Measurements from ENCODE around the gene PREX1. TPM values are rescaled to one million over a fixed set of nuclear protein-coding genes. Genes with fewer than 3 reads are reported as not detected.
A peak's percentile ranks its signal among the peaks of the same experiment; 100 is the strongest.
"Not testable (repeated sequence)": the region's sequence is repeated elsewhere in the genome, so short reads cannot be mapped to it uniquely, and the experiment has no call there.

Gene PREX1
- total RNA-seq, 1 experiment from 2014 or later: 36.0 TPM

- no peaks in the 10 kb centered on the region for H3K36me3 ChIP-seq (replicated peaks; ENCODE audit: control insufficient read depth, insufficient read depth, low read length)
- DNase-seq: no peak
- no peaks in the 10 kb centered on the region for H3K27me3 ChIP-seq (ENCODE audit: control insufficient read depth, insufficient read depth, low read length)
- H3K4me3 ChIP-seq (ENCODE audit: insufficient read depth, low read depth, low read length): no peak overlapping the region
Measured at GRCh38 chr20:48777821-48778220, 50.0 kb downstream of the PREX1 start.

GRCh38 chr20:48777005-48777404 is 50.8 kb downstream of the PREX1 start:
- H3K27me3 ChIP-seq (ENCODE audit: control insufficient read depth, insufficient read depth, low read length): no peaks in the 10 kb centered on the region
- no peak overlapping the region for H3K4me3 ChIP-seq (ENCODE audit: insufficient read depth, low read depth, low read length)
- DNase-seq: no peak
- no peaks in the 10 kb centered on the region for H3K36me3 ChIP-seq (replicated peaks; ENCODE audit: control insufficient read depth, insufficient read depth, low read length)

GRCh38 chr20:48776306-48776705 is 51.5 kb downstream of the PREX1 start:
- Histone ChIP-seq H3K27me3 (ENCODE audit: control insufficient read depth, insufficient read depth, low read length) (no peaks in the 10 kb centered on the region), H3K4me3 (ENCODE audit: insufficient read depth, low read depth, low read length) (no peak overlapping the region)
- no peak for DNase-seq

GRCh38 chr20:48775545-48775944 is 52.3 kb downstream of the PREX1 start:
- H3K36me3 ChIP-seq (replicated peaks; ENCODE audit: control insufficient read depth, insufficient read depth, low read length); DNase-seq; H3K27me3 ChIP-seq (ENCODE audit: control insufficient read depth, insufficient read depth, low read length); H3K4me3 ChIP-seq (ENCODE audit: insufficient read depth, low read depth, low read length): not testable (repeated sequence)

More at GRCh38 chr20:48776306-48776705, 51.5 kb downstream of the PREX1 start:
- H3K36me3 ChIP-seq (replicated peaks; ENCODE audit: control insufficient read depth, insufficient read depth, low read length): no peaks in the 10 kb centered on the region

- DNase-seq: no peak
- Histone ChIP-seq H3K27me3 (ENCODE audit: control insufficient read depth, insufficient read depth, low read length) (no peaks in the 10 kb centered on the region), H3K36me3 (replicated peaks; ENCODE audit: control insufficient read depth, insufficient read depth, low read length) (no peaks in the 10 kb centered on the region), H3K4me3 (ENCODE audit: insufficient read depth, low read depth, low read length) (no peak overlapping the region)
Measured at GRCh38 chr20:48774696-48775095, 53.1 kb downstream of the PREX1 start.

GRCh38 chr20:48773837-48774418 is 53.9 kb downstream of the PREX1 start:
- H3K4me3 ChIP-seq (ENCODE audit: insufficient read depth, low read depth, low read length): no peak overlapping the region
- no peaks in the 10 kb centered on the region for H3K36me3 ChIP-seq (replicated peaks; ENCODE audit: control insufficient read depth, insufficient read depth, low read length)
- no peaks in the 10 kb centered on the region for H3K27me3 ChIP-seq (ENCODE audit: control insufficient read depth, insufficient read depth, low read length)
- no peak for DNase-seq

GRCh38 chr20:48772183-48772976 is 55.4 kb downstream of the PREX1 start:
- Histone ChIP-seq H3K4me3 (ENCODE audit: insufficient read depth, low read depth, low read length) (no peak overlapping the region), H3K27me3 (ENCODE audit: control insufficient read depth, insufficient read depth, low read length) (no peaks in the 10 kb centered on the region), H3K36me3 (replicated peaks; ENCODE audit: control insufficient read depth, insufficient read depth, low read length) (no peaks in the 10 kb centered on the region)
- DNase-seq: no peak

GRCh38 chr20:48771542-48771941 is 56.3 kb downstream of the PREX1 start:
- no peaks in the 10 kb centered on the region for H3K27me3 ChIP-seq (ENCODE audit: control insufficient read depth, insufficient read depth, low read length)
- H3K4me3 ChIP-seq (ENCODE audit: insufficient read depth, low read depth, low read length): no peak overlapping the region
- no peak for DNase-seq
- H3K36me3 ChIP-seq (replicated peaks; ENCODE audit: control insufficient read depth, insufficient read depth, low read length): no peaks in the 10 kb centered on the region

GRCh38 chr20:48770700-48771442 is 56.9 kb downstream of the PREX1 start:
- Histone ChIP-seq H3K4me3 (ENCODE audit: insufficient read depth, low read depth, low read length) (no peak overlapping the region), H3K27me3 (ENCODE audit: control insufficient read depth, insufficient read depth, low read length) (no peaks in the 10 kb centered on the region), H3K36me3 (replicated peaks; ENCODE audit: control insufficient read depth, insufficient read depth, low read length) (no peaks in the 10 kb centered on the region)
- DNase-seq: no peak

- Histone ChIP-seq H3K4me3 (ENCODE audit: insufficient read depth, low read depth, low read length) (no peak overlapping the region), H3K27me3 (ENCODE audit: control insufficient read depth, insufficient read depth, low read length) (no peaks in the 10 kb centered on the region), H3K36me3 (replicated peaks; ENCODE audit: control insufficient read depth, insufficient read depth, low read length) (no peaks in the 10 kb centered on the region)
- DNase-seq: peak; percentile 68
Measured at GRCh38 chr20:48769069-48769983, 58.5 kb downstream of the PREX1 start.

GRCh38 chr20:48766961-48767960 is 60.5 kb downstream of the PREX1 start:
- Histone ChIP-seq H3K4me3 (ENCODE audit: insufficient read depth, low read depth, low read length) (no peak overlapping the region), H3K36me3 (replicated peaks; ENCODE audit: control insufficient read depth, insufficient read depth, low read length) (no peaks in the 10 kb centered on the region)
- no peak for DNase-seq

GRCh38 chr20:48766205-48766604 is 61.6 kb downstream of the PREX1 start:
- Histone ChIP-seq H3K4me3 (ENCODE audit: insufficient read depth, low read depth, low read length) (no peak overlapping the region), H3K27me3 (ENCODE audit: control insufficient read depth, insufficient read depth, low read length) (no peaks in the 10 kb centered on the region), H3K36me3 (replicated peaks; ENCODE audit: control insufficient read depth, insufficient read depth, low read length) (no peaks in the 10 kb centered on the region)
- DNase-seq: no peak

More at GRCh38 chr20:48766961-48767960, 60.5 kb downstream of the PREX1 start:
- H3K27me3 ChIP-seq (ENCODE audit: control insufficient read depth, insufficient read depth, low read length): no peaks in the 10 kb centered on the region

- Histone ChIP-seq H3K36me3 (replicated peaks; ENCODE audit: control insufficient read depth, insufficient read depth, low read length) (no peaks in the 10 kb centered on the region), H3K27me3 (ENCODE audit: control insufficient read depth, insufficient read depth, low read length) (no peaks in the 10 kb centered on the region), H3K4me3 (ENCODE audit: insufficient read depth, low read depth, low read length) (no peak overlapping the region)
- no peak for DNase-seq
Measured at GRCh38 chr20:48765359-48765758, 62.4 kb downstream of the PREX1 start.

Data from H7 (cell line).